ENCODE measurements around the gene PDE4D. TPM values are rescaled to one million over a fixed set of nuclear protein-coding genes. Genes with fewer than 3 reads are reported as not detected.

PDE4D gene
- polyA plus RNA-seq, 1 donor (not counting 4 experiments of a cell fraction or from before 2014, with no cell fraction given) = 3.6 TPM

DNA sequence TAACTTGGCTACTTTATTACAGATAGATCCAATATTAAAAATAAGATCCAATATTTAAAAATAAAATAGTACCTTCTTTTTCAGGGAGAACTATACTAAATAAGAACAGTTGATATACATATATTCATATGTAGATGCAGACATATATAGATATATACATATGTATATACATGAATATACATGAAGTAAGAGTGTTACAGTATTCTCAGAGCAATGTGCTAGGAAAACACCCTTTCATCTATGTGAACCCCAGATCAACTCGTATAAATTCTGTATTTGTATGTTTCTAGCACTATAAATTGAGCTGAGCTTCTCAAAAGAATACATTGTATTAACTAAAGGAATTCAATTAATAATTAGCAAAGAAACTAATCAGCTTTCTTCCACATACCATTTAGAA lies 287.6 kb downstream of the PDE4D start:
- TF ChIP-seq EZH2 (IDR thresholded peaks at IDR 0.05; ENCODE audit: low read length) = no peak
- TF ChIP-seq, protein P1, sequence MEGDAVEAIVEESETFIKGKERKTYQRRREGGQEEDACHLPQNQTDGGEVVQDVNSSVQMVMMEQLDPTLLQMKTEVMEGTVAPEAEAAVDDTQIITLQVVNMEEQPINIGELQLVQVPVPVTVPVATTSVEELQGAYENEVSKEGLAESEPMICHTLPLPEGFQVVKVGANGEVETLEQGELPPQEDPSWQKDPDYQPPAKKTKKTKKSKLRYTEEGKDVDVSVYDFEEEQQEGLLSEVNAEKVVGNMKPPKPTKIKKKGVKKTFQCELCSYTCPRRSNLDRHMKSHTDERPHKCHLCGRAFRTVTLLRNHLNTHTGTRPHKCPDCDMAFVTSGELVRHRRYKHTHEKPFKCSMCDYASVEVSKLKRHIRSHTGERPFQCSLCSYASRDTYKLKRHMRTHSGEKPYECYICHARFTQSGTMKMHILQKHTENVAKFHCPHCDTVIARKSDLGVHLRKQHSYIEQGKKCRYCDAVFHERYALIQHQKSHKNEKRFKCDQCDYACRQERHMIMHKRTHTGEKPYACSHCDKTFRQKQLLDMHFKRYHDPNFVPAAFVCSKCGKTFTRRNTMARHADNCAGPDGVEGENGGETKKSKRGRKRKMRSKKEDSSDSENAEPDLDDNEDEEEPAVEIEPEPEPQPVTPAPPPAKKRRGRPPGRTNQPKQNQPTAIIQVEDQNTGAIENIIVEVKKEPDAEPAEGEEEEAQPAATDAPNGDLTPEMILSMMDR (optimal IDR thresholded peaks at IDR 0.05 in 1 of 3, IDR thresholded peaks at IDR 0.05 in 1 of 3, conservative IDR thresholded peaks at IDR 0.05 in 1 of 3; ENCODE audit: extremely low read depth in 1 of 3, insufficient read depth in 2 of 3, low read length in 3 of 3) = no peak
- no peaks in the 10 kb centered on the region for H3K79me2 ChIP-seq (ENCODE audit: control insufficient read depth, insufficient read depth, low read length)
- no peak overlapping the region for H3K9ac ChIP-seq (ENCODE audit: control insufficient read depth, extremely low read depth, insufficient read depth, low read length)
- no peaks in the 10 kb centered on the region for H3K27me3 ChIP-seq (ENCODE audit: control insufficient read depth, extremely low read depth, insufficient read depth, low read length)
- dilution Hi-C loops (cut with MboI; ENCODE audit: extremely low pct_ligation_motif_present, low sequenced_read_pairs) = no loop called here
- no peaks in the 10 kb centered on the region for H3K36me3 ChIP-seq (ENCODE audit: control insufficient read depth in 2 of 2, extremely low read depth in 1 of 2, insufficient read depth in 2 of 2, low read length in 2 of 2)
- H3K4me1 ChIP-seq (ENCODE audit: control insufficient read depth, extremely low read depth, insufficient read depth, low read length) = no peaks in the 10 kb centered on the region
- no peak overlapping the region for H3K4me3 ChIP-seq (ENCODE audit: control insufficient read depth in 2 of 3, extremely low read depth in 1 of 3, insufficient read depth in 2 of 3, low read depth in 1 of 3, low read length in 3 of 3)
- no peak for FAIRE-seq
- H3K9me3 ChIP-seq (ENCODE audit: control insufficient read depth, low read depth, low read length) = no peaks in the 10 kb centered on the region
- no peaks in the 10 kb centered on the region for H3K9me1 ChIP-seq (ENCODE audit: control insufficient read depth, extremely low read depth, insufficient read depth, low read length)
- no peaks in the 10 kb centered on the region for H4K20me1 ChIP-seq (ENCODE audit: control insufficient read depth, extremely low read depth, insufficient read depth, low read length)
- no peak for DNase-seq (ENCODE audit: low read depth, low spot score)
- no peak overlapping the region for H3K4me2 ChIP-seq (ENCODE audit: control insufficient read depth, extremely low read depth, insufficient read depth, low read depth, low read length)
- H2AFZ ChIP-seq (ENCODE audit: control insufficient read depth, low read length) = no peak overlapping the region
- no peak overlapping the region for H3K27ac ChIP-seq (ENCODE audit: control insufficient read depth, insufficient read depth, low read length)

DNA sequence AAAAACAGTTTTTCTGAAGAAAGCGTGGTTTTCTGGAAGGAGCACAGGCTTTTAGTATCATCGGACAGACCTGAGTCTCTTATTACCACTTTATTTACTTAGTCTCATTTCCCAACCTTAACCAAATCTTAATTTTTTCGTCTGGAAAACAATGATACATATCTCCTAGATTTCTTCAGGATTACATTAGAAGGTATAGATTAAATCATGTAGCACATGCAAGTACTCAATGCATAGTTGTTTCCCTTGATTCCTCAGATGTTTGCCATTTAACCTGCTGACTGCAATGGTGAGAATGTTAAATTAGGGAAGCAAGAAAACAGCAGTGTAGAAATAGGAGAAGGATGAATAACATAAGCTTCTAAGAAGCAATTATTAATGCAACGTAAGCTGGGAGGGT lies 289.4 kb downstream of the PDE4D start:
- Histone ChIP-seq H3K4me2 (ENCODE audit: control insufficient read depth, extremely low read depth, insufficient read depth, low read depth, low read length) (no peak overlapping the region), H3K36me3 (ENCODE audit: control insufficient read depth in 2 of 2, extremely low read depth in 1 of 2, insufficient read depth in 2 of 2, low read length in 2 of 2) (no peaks in the 10 kb centered on the region), H3K79me2 (ENCODE audit: control insufficient read depth, insufficient read depth, low read length) (no peaks in the 10 kb centered on the region), H3K9me3 (ENCODE audit: control insufficient read depth, low read depth, low read length) (no peaks in the 10 kb centered on the region), H3K4me3 (ENCODE audit: control insufficient read depth in 2 of 3, extremely low read depth in 1 of 3, insufficient read depth in 2 of 3, low read depth in 1 of 3, low read length in 3 of 3) (no peak overlapping the region), H2AFZ (ENCODE audit: control insufficient read depth, low read length) (no peak overlapping the region), H3K9ac (ENCODE audit: control insufficient read depth, extremely low read depth, insufficient read depth, low read length) (no peak overlapping the region), H3K4me1 (ENCODE audit: control insufficient read depth, extremely low read depth, insufficient read depth, low read length) (no peaks in the 10 kb centered on the region), H3K9me1 (ENCODE audit: control insufficient read depth, extremely low read depth, insufficient read depth, low read length) (no peaks in the 10 kb centered on the region), H4K20me1 (ENCODE audit: control insufficient read depth, extremely low read depth, insufficient read depth, low read length) (no peaks in the 10 kb centered on the region), H3K27me3 (ENCODE audit: control insufficient read depth, extremely low read depth, insufficient read depth, low read length) (no peaks in the 10 kb centered on the region), H3K27ac (ENCODE audit: control insufficient read depth, insufficient read depth, low read length) (no peak overlapping the region)
- no peak for FAIRE-seq
- DNase-seq (ENCODE audit: low read depth, low spot score) = no peak
- no peak for TF ChIP-seq EZH2 (IDR thresholded peaks at IDR 0.05; ENCODE audit: low read length)
- TF ChIP-seq, protein P1 (optimal IDR thresholded peaks at IDR 0.05 in 1 of 3, IDR thresholded peaks at IDR 0.05 in 1 of 3, conservative IDR thresholded peaks at IDR 0.05 in 1 of 3; ENCODE audit: extremely low read depth in 1 of 3, insufficient read depth in 2 of 3, low read length in 3 of 3) = no peak
- dilution Hi-C loops (cut with MboI; ENCODE audit: extremely low pct_ligation_motif_present, low sequenced_read_pairs) = no loop called here
